Measurements from ENCODE around the gene RDH5. TPM values are rescaled to one million over a fixed set of nuclear protein-coding genes. Genes with fewer than 3 reads are reported as not detected.
A peak's percentile ranks its signal among the peaks of the same experiment; 100 is the strongest.

RDH5 gene
- total and polyA plus RNA-seq, 12 donors = 1.9 to 41.4 (median 5.3) TPM

GRCh38 chr12:55724940-55725309, 4.7 kb downstream of the RDH5 start:
- DNase-seq = no peak
- WGBS, 4 donors = 47 to 67% (median 55%) methylated on average over 1 to 3 of the region's 3 CpGs
- H3K27me3 ChIP-seq = no peaks in the 10 kb centered on the region
- H3K4me3 ChIP-seq = no peak overlapping the region
- peaks cover 17 to 26% of the 10 kb centered on the region in 2 donors for H3K4me1 ChIP-seq (replicated peaks in 1 of 2)
- H3K27ac ChIP-seq = peak overlapping the region in 1 of 5 donors; percentile 11
- TF ChIP-seq CTCF (IDR thresholded peaks at IDR 0.05) (peak in 1 of 6 experiments; percentile 8), POLR2A (IDR thresholded peaks at IDR 0.05) (no peak)
- intact Hi-C loops (cut with DNase I) = no loop called here
- H3K9me3 ChIP-seq (replicated peaks in 1 of 3) = no peaks in the 10 kb centered on the region
- peaks cover 0 to 46% of the 10 kb centered on the region in 2 donors for H3K36me3 ChIP-seq (replicated peaks in 1 of 2)

GRCh38 chr12:55725556-55725955, 5.4 kb downstream of the RDH5 start:
- peak overlapping the region in 2 of 5 donors; percentile 11 to 13 for H3K27ac ChIP-seq
- intact Hi-C loops (cut with DNase I) = no loop called here
- 54 to 68% (median 58%) methylated on average over 3 of the region's 3 CpGs for WGBS, 4 donors

GRCh38 chr12:55726971-55727370, 6.8 kb downstream of the RDH5 start:
- H3K4me3 ChIP-seq = peak overlapping the region in 2 of 4 donors; percentile 73 to 81
- peaks cover 0 to 46% of the 10 kb centered on the region in 2 donors for H3K36me3 ChIP-seq (replicated peaks in 1 of 2)
- 43 to 59% (median 44%) methylated on average over 3 to 10 of the region's 10 CpGs for WGBS, 4 donors
- H3K27me3 ChIP-seq = no peaks in the 10 kb centered on the region
- DNase-seq = no peak
- intact Hi-C loops (cut with DNase I) = no loop called here
- TF ChIP-seq CTCF (IDR thresholded peaks at IDR 0.05) = no peak
- TF ChIP-seq POLR2A (IDR thresholded peaks at IDR 0.05) = no peak
- H3K27ac ChIP-seq = peak overlapping the region; percentile 97 to 100 (median 100)
- no peaks in the 10 kb centered on the region for H3K9me3 ChIP-seq (replicated peaks in 1 of 3)
- peaks cover 25 to 33% of the 10 kb centered on the region in 2 donors for H3K4me1 ChIP-seq (replicated peaks in 1 of 2)

More at GRCh38 chr12:55725556-55725955, 5.4 kb downstream of the RDH5 start:
- H3K4me1 ChIP-seq (replicated peaks in 1 of 2) = peaks cover 23 to 32% of the 10 kb centered on the region in 2 donors
- H3K9me3 ChIP-seq (replicated peaks in 1 of 3) = no peaks in the 10 kb centered on the region
- peak in 1 of 7 donors; percentile 14 for DNase-seq
- no peaks in the 10 kb centered on the region for H3K27me3 ChIP-seq
- TF ChIP-seq CTCF (IDR thresholded peaks at IDR 0.05) = no peak
- TF ChIP-seq POLR2A (IDR thresholded peaks at IDR 0.05) = no peak
- no peak overlapping the region for H3K4me3 ChIP-seq
- H3K36me3 ChIP-seq (replicated peaks in 1 of 2) = peaks cover 0 to 46% of the 10 kb centered on the region in 2 donors

GRCh38 chr12:55727643-55728185, 7.5 kb downstream of the RDH5 start:
- DNase-seq = peak; percentile 73 to 90 (median 87)
- Histone ChIP-seq H3K9me3 (replicated peaks in 1 of 3) (no peaks in the 10 kb centered on the region), H3K4me1 (replicated peaks in 1 of 2) (peaks cover 25 to 33% of the 10 kb centered on the region in 2 donors), H3K27me3 (no peaks in the 10 kb centered on the region), H3K36me3 (replicated peaks in 1 of 2) (peaks cover 0 to 44% of the 10 kb centered on the region in 2 donors), H3K27ac (peak overlapping the region; percentile 97 to 100 (median 100)), H3K4me3 (peak overlapping the region; percentile 73 to 94 (median 81))
- peak in 1 of 2 donors; percentile 41 for TF ChIP-seq POLR2A (IDR thresholded peaks at IDR 0.05)
- TF ChIP-seq CTCF (IDR thresholded peaks at IDR 0.05) = no peak
- WGBS, 4 donors = 3 to 8% (median 7%) methylated on average over 7 to 9 of the region's 9 CpGs
- intact Hi-C loops (cut with DNase I) = no loop called here

Measured in adrenal gland (tissue), 12 donors.